GM12801 (cell line): Measurements from ENCODE around the gene ZDHHC4.

ENCODE experiments used
- CTCF ChIP-seq: IDR thresholded peaks from one replicate; pipeline ENCODE4 v1.5.1; 2011; ENCODE audit warnings: control low read depth; ENCODE audit not compliant: insufficient read length; ENCODE audit errors: extremely low read depth

ZDHHC4 gene

DNA sequence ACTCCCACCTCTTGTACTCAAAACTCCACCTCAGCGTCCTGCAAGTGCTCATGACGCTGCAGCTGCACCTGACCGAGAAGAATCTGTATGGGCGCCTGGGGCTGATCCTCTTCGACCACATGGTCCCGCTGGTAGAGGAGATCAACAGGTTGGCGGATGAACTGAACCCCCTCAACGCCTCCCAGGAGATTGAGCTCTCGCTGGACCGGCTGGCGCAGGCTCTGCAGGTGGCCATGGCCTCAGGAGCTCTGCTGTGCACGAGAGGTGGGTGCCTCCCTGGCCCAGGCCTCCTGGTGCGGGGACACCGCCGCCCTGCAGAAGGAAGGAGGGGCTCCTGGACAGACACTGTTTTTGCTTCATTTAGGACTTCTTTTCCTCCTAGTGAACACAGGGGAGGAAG lies 22.8 kb downstream of the ZDHHC4 start:
- no peak for TF ChIP-seq CTCF

DNA sequence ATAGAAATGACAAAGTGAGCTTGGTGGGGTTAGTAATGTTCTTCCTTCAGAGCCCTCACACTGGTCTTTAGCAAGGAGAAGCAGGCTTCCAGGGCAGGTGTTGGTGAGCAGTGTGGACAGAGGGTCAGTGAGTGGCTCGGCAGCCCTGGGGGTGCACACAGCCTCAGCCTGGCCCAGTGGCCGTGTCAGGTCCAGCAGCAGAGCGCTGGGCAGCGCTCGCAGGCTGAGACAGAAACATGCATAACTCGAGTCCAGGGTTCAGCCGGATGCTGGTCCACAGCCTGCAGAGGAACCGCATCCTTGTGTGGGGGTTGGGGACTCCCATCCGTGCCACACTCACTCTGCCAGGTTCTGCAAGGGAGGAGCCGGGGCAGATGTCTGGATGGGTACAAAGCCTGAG lies 27.2 kb downstream of the ZDHHC4 start:
- no peak for TF ChIP-seq CTCF

- TF ChIP-seq CTCF: no peak
Measured at GRCh38 chr7:6606866-6607583, 29.8 kb downstream of the ZDHHC4 start.

DNA sequence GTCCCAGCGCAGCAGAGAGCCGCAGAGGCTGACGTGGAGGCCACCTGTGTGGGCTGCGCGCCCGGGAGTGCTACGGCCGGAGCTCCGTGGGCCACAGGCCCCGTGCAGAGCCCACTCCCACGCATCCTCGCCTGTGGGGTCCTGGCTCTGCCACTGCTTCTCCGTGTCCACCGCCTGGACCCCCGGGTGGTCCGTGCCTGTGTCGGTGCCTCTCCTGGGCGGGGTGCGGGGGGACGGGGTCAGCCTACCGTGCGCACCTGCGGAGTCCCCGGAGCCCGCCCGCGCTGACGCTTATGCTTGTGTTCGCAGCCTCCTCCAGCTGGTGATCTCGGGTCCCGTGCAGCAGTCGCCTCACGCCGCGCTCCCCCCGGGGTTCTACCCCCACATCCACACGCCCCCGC lies 30.4 kb downstream of the ZDHHC4 start:
- no peak for TF ChIP-seq CTCF

DNA sequence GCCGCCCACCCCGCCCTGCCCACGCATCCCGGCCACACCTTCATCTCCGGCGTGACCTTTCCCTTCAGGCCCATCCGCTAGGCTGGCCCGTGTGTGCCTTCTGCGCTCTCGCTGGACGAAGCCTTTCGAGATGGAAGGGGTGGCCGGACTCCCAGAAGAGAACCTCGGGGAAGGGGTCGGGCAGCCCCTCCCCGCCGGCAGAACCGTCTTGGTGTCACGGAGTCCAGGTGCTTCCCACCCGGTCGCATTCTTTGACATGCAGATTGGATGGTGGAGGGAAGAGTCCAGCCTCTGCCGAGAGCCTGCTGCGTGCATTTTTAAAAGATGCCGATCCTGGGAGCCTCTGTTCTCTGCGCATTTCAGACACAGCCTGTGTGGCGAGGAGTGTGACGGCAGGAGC lies 30.8 kb downstream of the ZDHHC4 start:
- no peak for TF ChIP-seq CTCF

DNA sequence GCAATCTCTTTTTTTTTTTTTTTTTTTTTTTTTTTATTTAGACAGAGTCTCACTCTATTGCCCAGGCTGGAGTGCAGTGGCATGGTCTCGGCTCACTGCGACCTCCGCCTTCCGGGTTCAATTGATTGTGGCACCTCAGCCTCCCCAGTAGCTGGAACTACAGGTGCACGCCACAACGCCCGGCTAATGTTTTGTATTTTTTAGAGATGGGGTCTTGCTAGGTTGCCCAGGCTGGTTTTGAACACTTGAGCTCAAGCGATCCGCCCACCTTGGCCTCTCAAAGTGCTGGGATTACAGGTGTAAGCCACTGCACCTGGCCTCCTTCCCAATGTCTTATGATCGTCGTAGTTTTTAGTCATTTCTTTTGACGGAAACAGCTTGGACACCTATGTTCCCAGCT lies 31.5 kb downstream of the ZDHHC4 start:
- no peak for TF ChIP-seq CTCF

DNA sequence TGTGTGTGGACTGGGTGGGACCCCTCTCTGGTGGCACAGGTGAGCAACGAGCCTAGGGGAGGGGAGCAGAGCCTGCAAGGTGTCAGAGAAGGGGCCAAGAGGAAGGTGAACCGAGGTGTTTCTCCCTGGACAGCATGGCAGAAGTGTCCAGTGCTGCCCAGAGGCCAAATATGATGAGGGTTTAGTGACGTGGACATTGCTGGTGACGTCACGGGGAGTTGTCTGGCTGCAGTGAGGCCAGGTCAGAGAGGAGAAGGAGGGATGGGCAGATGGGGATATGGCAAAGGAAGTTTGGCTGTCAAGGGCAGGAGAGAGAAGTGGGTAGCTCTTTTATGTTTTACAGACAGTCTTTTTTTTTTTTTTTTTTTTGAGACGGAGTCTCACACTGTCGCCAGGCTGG lies 35.6 kb downstream of the ZDHHC4 start:
- no peak for TF ChIP-seq CTCF
